Lung (tissue), 12 donors: ENCODE data around the gene KRTAP10-2. TPM values are rescaled to one million over a fixed set of nuclear protein-coding genes. Genes with fewer than 3 reads are reported as not detected.

ENCODE experiments used
- ATAC-seq: fragments of 200-7000 bp; cut with Tn5 transposase; one replicate; pipeline ENCODE4 v1.9.1; 2020; ENCODE audit warnings: moderate number of reproducible peaks; ENCODE audit not compliant: insufficient read depth, low FRiP score
- DNase-seq, 3 donors: peaks; one replicate each; pipeline ENCODE4 v3.0.0-alpha.2; 2013 to 2017
- H3K27ac ChIP-seq, 2 donors: one replicate each; pipeline ENCODE4 v1.5.1; 2013; ENCODE audit warnings: mild to moderate bottlenecking in 2 of 2, moderate library complexity in 2 of 2, control low read depth in 1 of 2, inconsistent platforms in 1 of 2, low read depth in 1 of 2, low read length in 1 of 2
- H3K27me3 ChIP-seq, 3 donors: one replicate each; pipeline ENCODE4 v1.5.1; 2013; ENCODE audit warnings: low read length in 2 of 3; ENCODE audit not compliant: control insufficient read depth in 3 of 3, insufficient read depth in 3 of 3
- H3K36me3 ChIP-seq, 4 donors: one replicate each; pipeline ENCODE4 v1.5.1; 2013; ENCODE audit warnings: low read length in 4 of 4, mild to moderate bottlenecking in 1 of 4, moderate library complexity in 1 of 4; ENCODE audit not compliant: control insufficient read depth in 4 of 4, insufficient read depth in 4 of 4
- H3K4me1 ChIP-seq, 5 donors: one replicate each; pipeline ENCODE4 v1.5.1; 2013; ENCODE audit warnings: low read length in 5 of 5, mild to moderate bottlenecking in 2 of 5, moderate library complexity in 1 of 5; ENCODE audit not compliant: control insufficient read depth in 5 of 5, insufficient read depth in 5 of 5
- H3K4me3 ChIP-seq: one replicate; pipeline ENCODE4 v1.5.1; 2013; ENCODE audit warnings: mild to moderate bottlenecking, control low read depth, moderate library complexity
- H3K9ac ChIP-seq, 2 donors: one replicate each; pipeline ENCODE4 v1.5.1; 2013; ENCODE audit warnings: low read length in 2 of 2, control low read depth in 1 of 2; ENCODE audit not compliant: insufficient read depth in 1 of 2
- H3K9me3 ChIP-seq, 4 donors: one replicate each; pipeline ENCODE4 v1.5.1; 2013; ENCODE audit warnings: low read length in 3 of 4, mild to moderate bottlenecking in 1 of 4, moderate library complexity in 1 of 4; ENCODE audit not compliant: control insufficient read depth in 4 of 4, insufficient read depth in 3 of 4
- WGBS, 2 donors: extraction: QIAGEN DNeasy Blood & Tissue Kit; methylation state at CpG; one replicate each; pipeline ENCODE4 v1.1.7; 2013; 5-methylcytosine and 5-hydroxymethylcytosine counted together
- polyA plus RNA-seq, 2 donors: library from polyadenylated mRNA; stranded (reverse); fragments of 200-250 nt; gene quantifications; one replicate each; pipeline ENCODE4 v1.2.1, GENCODE V29; 2013
- total RNA-seq, 2 donors: library from RNA; depleted of rRNA in 1 of 2; stranded (reverse); fragments of >200 nt in 1 of 2; gene quantifications; one replicate each; pipeline ENCODE4 v1.2.1, GENCODE V29; 2014 to 2021
- TF ChIP-seq, protein P1 (sequence below): IDR thresholded peaks from 2 replicates; pipeline ENCODE4 v1.5.1; 2012; ENCODE audit warnings: mild to moderate bottlenecking; ENCODE audit errors: control extremely low read depth, extremely low read depth
- donor health status: control.
- donor health status: control.
- donor health status: Bipolar disorder and iron deficiency.
- donor health status: healthy.
- donor health status: DM: yes; HTN: yes; CAD: no.

Gene KRTAP10-2
- total and polyA plus RNA-seq, 4 donors, result not detected

DNA sequence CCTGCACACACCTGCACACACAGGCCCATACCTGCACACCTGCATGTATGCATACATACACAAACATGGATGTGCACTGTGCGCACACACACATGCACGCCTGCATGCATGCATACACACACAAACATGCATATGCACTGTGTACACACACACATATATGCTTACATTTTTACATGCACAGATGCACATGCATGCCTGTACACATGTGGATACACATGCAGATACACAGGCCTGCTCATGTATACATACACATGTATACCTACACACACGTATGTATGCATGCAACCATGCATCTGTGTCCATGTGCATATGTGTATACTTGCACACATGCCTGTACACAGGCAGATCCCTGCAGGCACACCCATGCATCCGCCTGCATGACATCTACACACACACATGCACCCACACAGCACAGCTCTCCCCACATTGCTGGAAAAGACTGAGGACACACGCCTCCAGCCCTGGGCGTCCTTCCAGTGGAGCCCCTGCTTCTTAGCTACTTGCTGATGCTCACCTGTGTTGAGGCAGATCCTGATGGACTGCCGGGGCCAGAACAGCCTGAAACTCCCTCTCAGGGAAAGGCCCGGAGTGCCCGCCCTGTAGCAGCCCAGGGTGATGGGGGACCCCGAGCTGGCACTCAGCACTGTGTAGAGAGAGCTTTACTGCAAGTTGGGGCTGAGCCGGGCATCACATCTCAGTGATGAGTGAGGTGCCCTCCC lies 39.9 kb downstream of the KRTAP10-2 start:
- Histone ChIP-seq H3K27ac (no peak overlapping the region), H3K4me3 (no peak overlapping the region), H3K27me3 (peaks cover 0 to 4% (median 0%) of the 10 kb centered on the region in 3 donors), H3K9ac (no peak overlapping the region), H3K4me1 (peaks cover 0 to 4% (median 0%) of the 10 kb centered on the region in 5 donors), H3K9me3 (no peaks in the 10 kb centered on the region), H3K36me3 (no peaks in the 10 kb centered on the region)
- ATAC-seq, result no peak
- 91 to 92% methylated on average over 11 of the region's 11 CpGs for WGBS, 2 donors
- DNase-seq, result no peak
- TF ChIP-seq, protein P1, sequence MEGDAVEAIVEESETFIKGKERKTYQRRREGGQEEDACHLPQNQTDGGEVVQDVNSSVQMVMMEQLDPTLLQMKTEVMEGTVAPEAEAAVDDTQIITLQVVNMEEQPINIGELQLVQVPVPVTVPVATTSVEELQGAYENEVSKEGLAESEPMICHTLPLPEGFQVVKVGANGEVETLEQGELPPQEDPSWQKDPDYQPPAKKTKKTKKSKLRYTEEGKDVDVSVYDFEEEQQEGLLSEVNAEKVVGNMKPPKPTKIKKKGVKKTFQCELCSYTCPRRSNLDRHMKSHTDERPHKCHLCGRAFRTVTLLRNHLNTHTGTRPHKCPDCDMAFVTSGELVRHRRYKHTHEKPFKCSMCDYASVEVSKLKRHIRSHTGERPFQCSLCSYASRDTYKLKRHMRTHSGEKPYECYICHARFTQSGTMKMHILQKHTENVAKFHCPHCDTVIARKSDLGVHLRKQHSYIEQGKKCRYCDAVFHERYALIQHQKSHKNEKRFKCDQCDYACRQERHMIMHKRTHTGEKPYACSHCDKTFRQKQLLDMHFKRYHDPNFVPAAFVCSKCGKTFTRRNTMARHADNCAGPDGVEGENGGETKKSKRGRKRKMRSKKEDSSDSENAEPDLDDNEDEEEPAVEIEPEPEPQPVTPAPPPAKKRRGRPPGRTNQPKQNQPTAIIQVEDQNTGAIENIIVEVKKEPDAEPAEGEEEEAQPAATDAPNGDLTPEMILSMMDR, result no peak

DNA sequence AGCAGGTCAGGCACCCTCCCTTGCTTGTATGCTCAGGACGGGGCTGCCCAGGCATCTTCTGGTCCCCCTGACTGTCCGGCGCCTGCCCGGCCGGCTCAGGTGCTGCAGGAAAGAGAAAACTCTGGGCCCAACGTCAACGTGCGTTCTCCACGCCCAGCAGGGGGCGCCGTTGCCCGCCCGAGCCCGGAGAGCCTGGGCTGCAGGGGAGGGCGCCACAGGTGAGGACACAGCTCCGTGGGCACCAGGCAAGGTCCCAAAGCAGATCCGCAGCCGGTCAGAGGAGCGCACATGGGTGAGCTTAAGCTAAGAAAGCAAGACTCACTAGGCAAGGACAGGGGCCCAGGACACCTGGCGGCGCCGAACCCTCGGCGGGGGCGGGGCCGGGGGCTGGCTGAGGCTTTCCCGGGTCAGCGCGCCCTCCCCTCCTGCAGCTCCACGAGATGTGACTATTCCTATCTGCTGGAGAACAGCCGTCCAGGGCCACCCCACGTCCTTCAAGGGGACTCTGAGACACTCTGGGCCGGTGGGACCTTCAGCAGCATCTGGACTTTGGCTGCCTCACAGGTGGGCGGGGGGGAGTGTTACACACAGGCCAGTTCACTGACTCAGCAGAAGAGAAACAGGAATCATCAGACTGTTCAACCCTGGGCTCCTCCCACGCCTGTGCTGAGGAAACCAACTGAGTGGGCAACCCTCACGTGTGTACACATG lies 40.6 kb downstream of the KRTAP10-2 start:
- no peak overlapping the region for H3K27ac ChIP-seq
- peaks cover 0 to 4% (median 0%) of the 10 kb centered on the region in 3 donors for H3K27me3 ChIP-seq
- no peaks in the 10 kb centered on the region for H3K36me3 ChIP-seq
- no peak overlapping the region for H3K9ac ChIP-seq
- DNase-seq (peak; percentile 33 to 68 (median 58)), ATAC-seq (peak; percentile 42)
- TF ChIP-seq, protein P1, result peak; percentile 62
- peaks cover 0 to 4% (median 0%) of the 10 kb centered on the region in 5 donors for H3K4me1 ChIP-seq
- no peak overlapping the region for H3K4me3 ChIP-seq
- H3K9me3 ChIP-seq, result peaks cover 0 to 3% (median 0%) of the 10 kb centered on the region in 4 donors
- WGBS, 2 donors, result 11 to 17% methylated on average over 34 to 36 of the region's 36 CpGs

DNA sequence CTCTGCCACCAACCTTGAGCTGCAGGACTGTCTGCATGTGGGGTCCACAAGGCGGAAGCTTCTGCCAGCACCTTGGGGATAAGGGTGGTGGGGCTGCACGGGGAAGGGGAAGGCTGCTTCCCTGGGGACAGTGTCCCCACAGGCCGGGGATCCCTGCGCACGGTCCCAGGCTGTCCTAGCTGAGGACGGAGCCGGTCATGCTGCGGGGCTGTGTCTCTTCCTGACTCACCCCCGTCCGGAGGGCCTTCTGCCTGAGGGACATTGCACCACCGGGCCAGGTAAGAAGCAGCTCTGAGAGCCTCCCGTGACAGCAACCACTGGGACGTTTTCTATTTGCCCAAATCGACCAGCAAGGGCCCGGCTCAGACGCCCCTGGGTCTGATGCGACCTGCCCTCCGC lies 41.2 kb downstream of the KRTAP10-2 start:
- DNase-seq, result no peak
- peaks cover 0 to 4% (median 0%) of the 10 kb centered on the region in 5 donors for H3K4me1 ChIP-seq
- no peak overlapping the region for H3K9ac ChIP-seq
- TF ChIP-seq, protein P1, result no peak
- ATAC-seq, result no peak
- no peak overlapping the region for H3K4me3 ChIP-seq
- WGBS, 2 donors, result 57 to 61% methylated on average over 18 of the region's 18 CpGs
- H3K9me3 ChIP-seq, result peaks cover 0 to 3% (median 0%) of the 10 kb centered on the region in 4 donors
- H3K36me3 ChIP-seq, result no peaks in the 10 kb centered on the region
- H3K27ac ChIP-seq, result no peak overlapping the region
- H3K27me3 ChIP-seq, result peaks cover 0 to 4% (median 0%) of the 10 kb centered on the region in 3 donors
